CD4-positive, alpha-beta T cell treated with Interleukin-2 at 100 ng/mL for 4 hours (primary cell): ENCODE data around the gene SLC26A8.
"Not testable (repeated sequence)": the region's sequence is repeated elsewhere in the genome, so short reads cannot be mapped to it uniquely, and the experiment has no call there.

ENCODE experiments used
- DNase-seq: peaks from one replicate; pipeline ENCODE4 v3.0.0-alpha.2; 2020; ENCODE audit warnings: low spot score

SLC26A8 gene

GRCh38 chr6:36015666-36016065 lies 8.8 kb downstream of the SLC26A8 start:
- no peak for DNase-seq

- DNase-seq = no peak
Observed at GRCh38 chr6:36000451-36000850, 24.0 kb downstream of the SLC26A8 start.

GRCh38 chr6:35993150-35993549 lies 31.3 kb downstream of the SLC26A8 start:
- DNase-seq = no peak

GRCh38 chr6:35988047-35988446 lies 36.4 kb downstream of the SLC26A8 start:
- not testable (repeated sequence) for DNase-seq

GRCh38 chr6:35984701-35985100 lies 39.7 kb downstream of the SLC26A8 start:
- DNase-seq = no peak

GRCh38 chr6:35980991-35981645 lies 43.3 kb downstream of the SLC26A8 start:
- no peak for DNase-seq

GRCh38 chr6:35980126-35980525 lies 44.3 kb downstream of the SLC26A8 start:
- DNase-seq = not testable (repeated sequence)

GRCh38 chr6:35977308-35977707 lies 47.1 kb downstream of the SLC26A8 start:
- no peak for DNase-seq

GRCh38 chr6:35973670-35974222 lies 50.7 kb downstream of the SLC26A8 start:
- DNase-seq = no peak

- no peak for DNase-seq
Observed at GRCh38 chr6:35972471-35973367, 51.7 kb downstream of the SLC26A8 start.

GRCh38 chr6:35970181-35970580 lies 54.3 kb downstream of the SLC26A8 start:
- DNase-seq = no peak

- DNase-seq = no peak
Observed at GRCh38 chr6:35969646-35970045, 54.8 kb downstream of the SLC26A8 start.

- DNase-seq = no peak
Observed at GRCh38 chr6:35968821-35969220, 55.6 kb downstream of the SLC26A8 start.

GRCh38 chr6:35967076-35967774 lies 57.2 kb downstream of the SLC26A8 start:
- DNase-seq = no peak

- no peak for DNase-seq
Observed at GRCh38 chr6:35962779-35963560, 61.5 kb downstream of the SLC26A8 start.

- no peak for DNase-seq
Observed at GRCh38 chr6:35960187-35960586, 64.3 kb downstream of the SLC26A8 start.

- no peak for DNase-seq
Observed at GRCh38 chr6:35955970-35956369, 68.5 kb downstream of the SLC26A8 start.

- no peak for DNase-seq
Observed at GRCh38 chr6:35955521-35955920, 68.9 kb downstream of the SLC26A8 start.

- DNase-seq = no peak
Observed at GRCh38 chr6:35955071-35955470, 69.4 kb downstream of the SLC26A8 start.

GRCh38 chr6:35954333-35954732 lies 70.1 kb downstream of the SLC26A8 start:
- DNase-seq = no peak

- no peak for DNase-seq
Observed at GRCh38 chr6:35948725-35949124, 75.7 kb downstream of the SLC26A8 start.

GRCh38 chr6:35945650-35946025 lies 78.8 kb downstream of the SLC26A8 start:
- DNase-seq = no peak
